ENCODE results near the gene REXO1. TPM values are rescaled to one million over a fixed set of nuclear protein-coding genes. Genes with fewer than 3 reads are reported as not detected.

Gene REXO1
- total RNA-seq, 2 experiments from 2014 or later: 52.5 to 53.0 TPM

GRCh38 chr19:1864480-1865171, 16.3 kb upstream of the REXO1 start:
- ChIA-PET CTCF (interaction anchor here (0.6 to 2.3 kb wide), 10 partner anchors 9 to 219 kb away, joined by 3 to 12 read pairs (median 4); partner anchors contain the start of gene ABHD17A), POLR2A (interaction anchor here (0.6 to 2.2 kb wide), 4 partner anchors 11 to 570 kb away, joined by 5 to 11 read pairs (median 8); no protein-coding TSS in a partner anchor)

GRCh38 chr19:1863638-1864479, 15.6 kb upstream of the REXO1 start:
- ChIA-PET CTCF (interaction anchor here (0.6 to 2.3 kb wide), 9 partner anchors 8 to 220 kb away, joined by 3 to 12 read pairs (median 4); partner anchors contain the start of gene ABHD17A), POLR2A (interaction anchor here (1.0 to 2.2 kb wide), 3 partner anchors 12 to 34 kb away, joined by 7 to 11 read pairs (median 10); no protein-coding TSS in a partner anchor)

GRCh38 chr19:1863328-1863637, 15.0 kb upstream of the REXO1 start, which contains the start of gene KLF16:
Gene KLF16 (minus strand): TSS chr19:1863579. CDS start chr19:1863497, 82 bp downstream.
- CTCF ChIA-PET: no interaction called here

GRCh38 chr19:1862424-1863327, 14.4 kb upstream of the REXO1 start:
- ChIA-PET POLR2A (no interaction called here), CTCF (no interaction called here)

More at GRCh38 chr19:1863328-1863637, 15.0 kb upstream of the REXO1 start, which contains the start of gene KLF16:
- POLR2A ChIA-PET: no interaction called here

GRCh38 chr19:1862068-1862423, 13.8 kb upstream of the REXO1 start:
- CTCF ChIA-PET: no interaction called here
- POLR2A ChIA-PET: no interaction called here

- CTCF ChIA-PET: no interaction called here
- POLR2A ChIA-PET: no interaction called here
These were observed 13.3 kb upstream of the REXO1 start for GRCh38 chr19:1861599-1862031.

- POLR2A ChIA-PET: no interaction called here
- CTCF ChIA-PET: interaction anchor here (1.2 kb wide), 1 partner anchor 12 kb away, joined by 4 read pairs; no protein-coding TSS in a partner anchor
These were observed 12.7 kb upstream of the REXO1 start for GRCh38 chr19:1860821-1861598.

GRCh38 chr19:1860042-1860775, 11.9 kb upstream of the REXO1 start:
- CTCF ChIA-PET: interaction anchor here (1.0 to 1.2 kb wide), 2 partner anchors 11 to 37 kb away, joined by 3 to 4 read pairs; no protein-coding TSS in a partner anchor
- POLR2A ChIA-PET: no interaction called here

- CTCF ChIA-PET: no interaction called here
- POLR2A ChIA-PET: no interaction called here
These were observed 11.1 kb upstream of the REXO1 start for GRCh38 chr19:1859331-1859781.

GRCh38 chr19:1858412-1859081, 10.3 kb upstream of the REXO1 start:
- ChIA-PET CTCF (no interaction called here), POLR2A (interaction anchor here (1.8 kb wide), 1 partner anchor 18 kb away, joined by 7 read pairs; no protein-coding TSS in a partner anchor)

GRCh38 chr19:1857648-1858326, 9.5 kb upstream of the REXO1 start:
- ChIA-PET CTCF (interaction anchor here (0.9 to 1.9 kb wide), 5 partner anchors 9 to 71 kb away, joined by 3 to 8 read pairs (median 4); no protein-coding TSS in a partner anchor), POLR2A (interaction anchor here (0.6 to 1.8 kb wide), 5 partner anchors 9 to 27 kb away, joined by 3 to 7 read pairs (median 4); partner anchors contain the start of gene ABHD17A)

- POLR2A ChIA-PET: interaction anchor here (0.6 to 1.8 kb wide), 5 partner anchors 10 to 28 kb away, joined by 3 to 7 read pairs (median 4); partner anchors contain the start of gene ABHD17A
- CTCF ChIA-PET: interaction anchor here (0.9 to 1.9 kb wide), 6 partner anchors 8 to 72 kb away, joined by 3 to 8 read pairs (median 4); no protein-coding TSS in a partner anchor
These were observed 8.7 kb upstream of the REXO1 start for GRCh38 chr19:1856698-1857603.

GRCh38 chr19:1856345-1856697, 8.0 kb upstream of the REXO1 start:
- ChIA-PET CTCF (interaction anchor here (1.9 to 2.0 kb wide), 3 partner anchors 7 to 10 kb away, joined by 4 to 7 read pairs (median 5); no protein-coding TSS in a partner anchor), POLR2A (no interaction called here)

- POLR2A ChIA-PET: no interaction called here
- CTCF ChIA-PET: interaction anchor here (1.4 to 2.0 kb wide), 3 partner anchors 9 to 18 kb away, joined by 4 to 6 read pairs (median 5); no protein-coding TSS in a partner anchor
These were observed 7.6 kb upstream of the REXO1 start for GRCh38 chr19:1855828-1856255.
